NOMO-1 (cell line): ENCODE data around the gene CNTN5.

Experiments used
- DNase-seq, 2 experiments: peaks; one replicate each; lab custom pipeline; 2025; ENCODE audit not compliant: unreplicated experiment in 2 of 2; lab: John Stamatoyannopoulos, UW

Gene CNTN5

GRCh38 chr11:99501655-99502054 lies 480.9 kb downstream of the CNTN5 start:
- no peak for DNase-seq

DNA sequence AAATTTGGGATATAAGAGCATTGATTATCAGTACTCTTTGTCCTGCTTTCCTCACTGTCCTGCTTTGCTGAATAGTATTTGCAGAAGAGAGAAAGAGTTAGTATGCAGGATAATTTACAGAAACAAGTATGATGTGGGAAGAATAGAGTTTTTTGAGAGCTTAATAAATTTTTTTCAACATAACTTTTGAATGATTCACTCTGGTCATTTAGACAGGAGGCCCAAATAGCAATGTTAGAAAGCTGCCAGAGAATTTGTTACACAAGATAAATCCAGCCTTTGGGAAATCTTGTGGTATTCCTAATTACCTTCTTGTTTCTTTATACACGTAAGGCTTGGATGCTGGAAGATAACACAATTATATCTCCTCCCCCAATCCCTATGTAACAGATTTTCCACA lies 484.6 kb downstream of the CNTN5 start:
- DNase-seq = no peak

GRCh38 chr11:99505831-99506230 lies 485.1 kb downstream of the CNTN5 start:
- DNase-seq = no peak

- no peak for DNase-seq
Observed at GRCh38 chr11:99509863-99510262, 489.1 kb downstream of the CNTN5 start.

GRCh38 chr11:99513368-99513767 lies 492.6 kb downstream of the CNTN5 start:
- DNase-seq = no peak

GRCh38 chr11:99519095-99519494 lies 498.3 kb downstream of the CNTN5 start:
- no peak for DNase-seq

- DNase-seq = no peak
Observed at GRCh38 chr11:99522467-99523173, 501.9 kb downstream of the CNTN5 start.

GRCh38 chr11:99531468-99531867 lies 510.7 kb downstream of the CNTN5 start:
- DNase-seq = no peak

- DNase-seq = no peak
Observed at GRCh38 chr11:99534812-99535211, 514.1 kb downstream of the CNTN5 start.

GRCh38 chr11:99535406-99535805 lies 514.7 kb downstream of the CNTN5 start:
- no peak for DNase-seq

- no peak for DNase-seq
Observed at GRCh38 chr11:99535819-99536218, 515.1 kb downstream of the CNTN5 start.

DNA sequence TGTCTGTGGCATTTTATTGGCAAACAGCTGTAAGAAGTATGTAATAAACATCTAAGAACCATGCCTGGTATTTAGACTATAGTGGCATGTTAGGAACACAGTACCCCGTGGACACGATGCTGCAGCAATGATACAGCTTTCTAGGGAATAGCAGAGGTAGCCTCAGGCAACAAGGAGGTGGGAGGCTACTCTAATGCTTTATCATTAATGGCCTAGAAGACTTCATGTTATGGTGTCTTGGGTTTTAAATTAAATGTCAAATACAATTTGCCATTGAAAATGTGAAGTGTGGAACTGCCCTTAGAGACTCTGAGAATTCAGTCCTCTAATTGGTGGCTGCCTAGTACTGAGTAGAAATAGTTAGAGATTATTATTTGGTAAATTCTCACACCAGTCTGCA lies 516.9 kb downstream of the CNTN5 start:
- DNase-seq = no peak

DNA sequence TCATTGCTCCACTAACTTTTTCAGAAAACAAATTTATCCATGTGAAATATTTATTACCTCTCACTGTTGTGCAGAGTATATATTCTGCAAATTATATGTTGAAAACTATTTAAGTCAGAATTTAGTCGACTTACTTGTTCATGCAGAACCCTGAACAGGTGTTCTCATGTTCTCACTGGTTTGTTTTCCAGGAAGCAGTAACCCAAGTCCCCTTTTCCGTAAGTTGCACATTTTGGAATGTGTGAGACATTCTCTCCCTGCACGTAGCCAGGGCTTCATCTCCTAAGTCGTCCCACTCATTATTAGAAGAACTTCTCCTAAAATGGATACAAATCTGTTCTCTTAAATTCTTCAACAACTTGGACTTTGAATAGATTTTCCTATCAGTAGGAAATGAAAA lies 524.9 kb downstream of the CNTN5 start:
- no peak for DNase-seq

DNA sequence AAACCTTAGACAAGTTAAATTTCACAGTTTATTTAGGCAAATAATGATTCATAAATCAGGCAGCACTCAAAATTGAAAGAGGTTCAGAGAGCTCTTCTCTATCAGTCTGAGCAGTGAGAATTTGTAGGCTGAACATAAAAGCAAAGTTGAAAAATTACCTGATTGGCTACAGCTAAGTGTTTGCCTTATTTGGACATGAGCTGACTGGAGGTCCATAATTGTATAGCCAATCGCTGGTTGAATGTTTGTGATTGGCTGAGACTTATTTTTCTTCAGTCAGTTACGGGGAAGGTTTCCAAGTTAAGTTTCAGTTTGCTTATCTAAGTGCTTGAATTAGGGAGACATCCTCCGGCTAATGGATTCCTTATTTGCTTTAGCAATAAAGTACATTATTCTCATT lies 527.5 kb downstream of the CNTN5 start:
- DNase-seq = no peak

DNA sequence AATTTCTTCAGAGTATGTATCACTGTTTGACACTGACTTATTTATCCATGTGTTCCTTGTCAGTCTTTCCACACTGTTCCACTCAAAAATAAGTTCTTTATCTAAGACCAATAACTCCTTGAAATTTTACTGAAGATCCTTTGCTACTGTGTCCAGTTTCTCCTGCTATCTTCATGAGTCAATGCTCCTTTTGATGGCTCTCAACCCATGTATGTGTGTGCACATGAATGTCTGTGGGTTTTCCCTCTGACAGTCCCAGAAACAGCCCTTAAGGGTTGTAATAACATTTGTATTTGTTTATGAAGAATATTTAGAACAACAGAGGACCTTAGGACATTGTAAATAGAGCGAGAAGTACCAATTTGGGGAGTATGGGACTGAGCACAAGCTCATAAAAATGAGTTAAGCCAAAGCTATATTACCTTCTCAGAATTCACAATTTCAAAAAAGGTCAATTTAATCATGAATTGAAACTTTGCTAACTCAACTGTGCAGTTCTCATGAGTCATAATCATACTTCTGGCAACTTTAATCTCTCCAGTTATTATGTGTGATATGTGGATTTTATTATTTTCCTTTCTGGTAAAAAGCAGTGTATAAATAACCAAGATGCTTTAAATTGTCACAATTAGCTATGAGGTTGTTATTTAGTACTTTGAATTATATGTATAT lies 533.6 kb downstream of the CNTN5 start:
- DNase-seq = no peak

DNA sequence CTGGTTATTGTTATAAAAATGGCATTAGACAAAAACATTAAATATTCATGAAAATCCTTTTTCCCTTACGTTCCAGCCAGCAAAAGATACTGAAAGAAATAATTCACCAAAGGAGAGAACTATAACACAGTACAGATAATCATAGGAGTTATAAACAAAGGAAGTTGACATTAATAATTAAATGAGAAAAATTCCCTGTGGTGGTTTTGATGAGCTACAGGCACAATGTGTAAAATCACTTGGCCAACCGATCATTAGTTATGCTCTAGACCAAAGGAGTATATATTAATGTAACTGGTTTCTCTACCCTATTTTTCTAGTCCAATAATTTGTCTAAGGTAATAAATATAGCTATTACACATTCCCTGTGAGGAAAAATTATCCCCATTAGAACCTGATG lies 534.7 kb downstream of the CNTN5 start:
- no peak for DNase-seq

- no peak for DNase-seq
Observed at GRCh38 chr11:99565333-99565732, 544.6 kb downstream of the CNTN5 start.

DNA sequence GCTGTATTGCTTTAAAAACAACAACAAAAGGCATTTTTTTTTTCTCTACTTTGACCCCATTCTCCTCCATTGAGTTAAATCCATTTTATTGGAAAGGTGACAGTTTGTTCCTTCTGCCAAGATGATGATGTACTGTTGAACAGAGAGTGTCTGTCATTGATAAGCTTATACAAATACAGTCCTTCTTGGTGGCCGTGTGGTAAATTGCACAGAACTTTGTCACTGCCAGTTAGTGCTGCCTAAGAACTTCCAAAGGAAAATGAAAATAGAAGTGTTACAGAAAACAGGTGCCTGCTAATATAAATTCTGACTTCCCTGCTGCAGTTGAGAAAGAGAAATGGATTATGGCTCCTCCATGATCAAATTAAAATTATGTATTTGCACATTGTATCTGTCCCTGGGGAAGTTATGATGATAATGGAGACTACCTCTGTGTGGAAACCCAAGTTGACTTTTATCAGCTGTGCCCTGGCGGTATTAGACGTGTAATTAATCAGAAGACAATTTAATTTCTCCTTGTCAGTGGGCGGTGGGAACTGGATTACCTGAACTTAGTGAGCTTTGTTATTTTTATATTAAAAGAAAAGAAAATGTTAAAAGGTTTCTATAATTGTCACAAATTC lies 546.7 kb downstream of the CNTN5 start:
- DNase-seq = no peak

- no peak for DNase-seq
Observed at GRCh38 chr11:99568808-99569207, 548.1 kb downstream of the CNTN5 start.

GRCh38 chr11:99571094-99571493 lies 550.3 kb downstream of the CNTN5 start:
- DNase-seq = no peak

- DNase-seq = no peak
Observed at GRCh38 chr11:99584830-99585229, 564.1 kb downstream of the CNTN5 start.

DNA sequence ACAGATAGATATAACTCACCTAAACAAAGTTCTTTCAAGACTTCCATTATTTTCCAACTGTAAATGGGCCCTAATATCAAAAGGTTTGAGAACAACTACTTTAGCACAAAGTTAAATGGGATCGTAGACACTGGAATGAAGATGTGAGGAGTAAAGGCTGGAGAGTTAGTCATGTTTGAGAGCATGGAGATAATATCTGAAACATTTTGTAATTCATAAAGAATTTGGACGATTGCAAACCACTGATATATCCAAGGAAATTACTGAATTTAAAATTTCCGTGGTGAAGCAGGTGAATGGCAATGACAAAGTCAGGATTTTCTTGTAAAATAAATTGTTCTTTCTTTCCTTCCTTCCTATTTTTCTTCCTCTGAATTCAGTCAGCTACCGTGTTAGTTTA lies 564.9 kb downstream of the CNTN5 start:
- DNase-seq = no peak
